HepG2 (cell line): Measurements from ENCODE around the gene ZNF618. TPM values are rescaled to one million over a fixed set of nuclear protein-coding genes. Genes with fewer than 3 reads are reported as not detected.

ENCODE experiments used
- ATAC-seq: fragments of 200-7000 bp; cut with Tn5 transposase; 3 replicates; pipeline ENCODE4 v1.9.1; 2020; ENCODE audit warnings: mild to moderate bottlenecking, moderate library complexity
- BruUV-seq: library from RNA; stranded (reverse); fragments of 400-500 nt; replicated peaks from 2 replicates; lab custom pipeline; 2021; lab: Mats Ljungman, UMichigan
- CTCF ChIA-PET: fragments of 300-600 bp; formaldehyde crosslinking; extraction: SDS; loops from one replicate; lab custom pipeline; 2021; ENCODE audit warnings: low total read pairs, inconsistent platforms, low intra/inter-chr PET ratio; lab: Yijun Ruan, JAX
- POLR2A ChIA-PET: fragments of 350-600 bp; sonication (Branson Sonifier 250); formaldehyde crosslinking; loops from one replicate; lab custom pipeline; 2020; ENCODE audit warnings: antibody characterized with exemption, inconsistent platforms; lab: Yijun Ruan, JAX
- DNase-seq: peaks from one replicate; pipeline ENCODE4 v3.0.0-alpha.2; 2015; ENCODE audit warnings: low spot score
- FAIRE-seq: peaks from 3 replicates; lab custom pipeline; 2011; peaks lifted over from hg19 to GRCh38; lab: Jason Lieb, UNC
- H2AFZ ChIP-seq: one replicate; pipeline ENCODE4 v1.6.1; 2011; ENCODE audit warnings: low read length, inconsistent platforms
- H3K27ac ChIP-seq: fragments of 300-600 bp; 3 replicates; pipeline ENCODE4 v1.8.0; 2011; ENCODE audit warnings: mixed run types, mild to moderate bottlenecking, mixed read lengths, low read length, inconsistent platforms; ENCODE audit not compliant: insufficient read depth; ENCODE audit errors: extremely low read length
- H3K27me3 ChIP-seq, 2 experiments: fragments of 200-600 bp in 1 of 2; 2 replicates in 1 of 2; 3 replicates in 1 of 2; pipeline versions ENCODE4 v1.6.0 to v1.8.0; 2011; ENCODE audit warnings: low read length in 2 of 2, mild to moderate bottlenecking in 2 of 2, moderate library complexity in 2 of 2, inconsistent platforms in 1 of 2; ENCODE audit not compliant: insufficient read depth in 2 of 2, control insufficient read depth in 1 of 2
- H3K36me3 ChIP-seq, 2 experiments: fragments of 200-600 bp in 1 of 2; replicated peaks in 1 of 2; 2 replicates in 1 of 2; 3 replicates in 1 of 2; pipeline versions ENCODE4 v1.5.1 to v1.8.0; 2011; ENCODE audit warnings: low read length in 2 of 2, inconsistent platforms in 1 of 2; ENCODE audit not compliant: insufficient read depth in 2 of 2, control insufficient read depth in 1 of 2
- H3K4me1 ChIP-seq: 2 replicates; pipeline ENCODE4 v1.5.1; 2012; ENCODE audit warnings: low read length, inconsistent platforms; ENCODE audit not compliant: insufficient read depth
- H3K4me2 ChIP-seq: 2 replicates; pipeline ENCODE4 v1.6.0; 2011; ENCODE audit warnings: low read depth, low read length, inconsistent platforms
- H3K4me3 ChIP-seq, 3 experiments: fragments of 200-600 bp in 1 of 3; sonication (generic), shearing (Covaris generic) in 1 of 3; replicated peaks in 1 of 3; 2 replicates each; pipeline ENCODE4 v1.5.1; 2011 to 2016; ENCODE audit warnings: low read length in 3 of 3, inconsistent platforms in 2 of 3, low read depth in 2 of 3, mild to moderate bottlenecking in 2 of 3, control low read depth in 1 of 3, mixed read lengths in 1 of 3; ENCODE audit not compliant: insufficient read depth in 1 of 3
- H3K79me2 ChIP-seq: one replicate; pipeline ENCODE4 v1.6.1; 2011; ENCODE audit warnings: low read length, inconsistent platforms; ENCODE audit not compliant: insufficient read depth
- H3K9ac ChIP-seq: 2 replicates; pipeline ENCODE4 v1.6.0; 2011; ENCODE audit warnings: mild to moderate bottlenecking, low read depth, low read length, inconsistent platforms; ENCODE audit not compliant: insufficient read depth
- H3K9me3 ChIP-seq: 2 replicates; pipeline ENCODE4 v1.5.1; 2012; ENCODE audit warnings: mild to moderate bottlenecking, low read length
- H4K20me1 ChIP-seq: 2 replicates; pipeline ENCODE4 v1.6.0; 2011; ENCODE audit warnings: inconsistent platforms, mild to moderate bottlenecking, low read length, moderate library complexity; ENCODE audit not compliant: insufficient read depth
- CENPX ChIP-seq: sonication (generic); formaldehyde crosslinking; IDR thresholded peaks from 2 replicates; pipeline ENCODE4 v1.9.0; 2021; ENCODE audit warnings: mild to moderate bottlenecking, missing genetic modification reagents, moderate library complexity
- HDAC1 ChIP-seq: sonication (generic); formaldehyde crosslinking; IDR thresholded peaks from 2 replicates; pipeline ENCODE4 v1.5.1; 2020; ENCODE audit warnings: mild to moderate bottlenecking, missing genetic modification reagents
- HOXA3 ChIP-seq: sonication (generic); formaldehyde crosslinking; IDR thresholded peaks from 2 replicates; pipeline ENCODE4 v1.5.0; 2020; ENCODE audit warnings: missing genetic modification reagents
- KLF9 ChIP-seq: IDR thresholded peaks from 2 replicates; pipeline ENCODE4 v1.6.1; 2016; ENCODE audit warnings: low read depth
- MYC ChIP-seq: sonication (generic); formaldehyde crosslinking; IDR thresholded peaks from 2 replicates; pipeline ENCODE4 v1.9.0; 2021; ENCODE audit warnings: missing genetic modification reagents, borderline replicate concordance
- PATZ1 ChIP-seq: sonication (generic); formaldehyde crosslinking; IDR thresholded peaks from 2 replicates; pipeline ENCODE4 v1.4.0; 2020; ENCODE audit warnings: missing genetic modification reagents
- SIX1 ChIP-seq: sonication (generic); formaldehyde crosslinking; IDR thresholded peaks from 2 replicates; pipeline ENCODE4 v1.4.0; 2020; ENCODE audit warnings: missing genetic modification reagents, borderline replicate concordance
- ZBTB10 ChIP-seq: sonication (generic); formaldehyde crosslinking; IDR thresholded peaks from 2 replicates; pipeline ENCODE4 v1.4.0; 2020; ENCODE audit warnings: missing genetic modification reagents, borderline replicate concordance
- whole genome bisulfite sequencing: methylation state at CpG from one replicate; pipeline ENCODE4 v1.1.6; 2017; ENCODE audit warnings: low lambda C conversion rate; 5-methylcytosine and 5-hydroxymethylcytosine counted together
- in situ Hi-C: cut with HindIII; loops from 2 replicates; pipeline ENCODE4 v1.10.0; 2017; ENCODE audit warnings: low pct_unique_long_range_greater_than_20kb; ENCODE audit not compliant: extremely low pct_ligation_motif_present
- intact Hi-C: fragments of 100-400 bp; cut with micrococcal nuclease; formaldehyde crosslinking; loops from one replicate; pipeline ENCODE4 v1.10.0; 2022; ENCODE audit not compliant: unreplicated experiment
- polyA plus RNA-seq, 8 experiments: library from polyadenylated mRNA; depleted of rRNA in 3 of 8; stranded (reverse) in 7 of 8; unstranded in 1 of 8; fragments of >200 nt; fragmentation: Illumina TruSeq in 4 of 8; extraction: Trizol in 4 of 8; gene quantifications; 2 replicates each; pipeline versions ENCODE4 v1.2.1 to v1.2.3, GENCODE V29; 2011 to 2016; ENCODE audit warnings: low read depth in 4 of 8, missing spikeins in 1 of 8, mixed read lengths in 1 of 8; ENCODE audit not compliant: insufficient read depth in 1 of 8
- total RNA-seq, 5 experiments: library from RNA; depleted of rRNA; stranded (reverse); fragments of >200 nt; fragmentation: Illumina TruSeq; extraction: Trizol; gene quantifications; 2 replicates each; pipeline ENCODE4 v1.2.3, GENCODE V29; 2016; ENCODE audit warnings: low read depth in 1 of 5

The ZNF618 gene
- total and polyA plus RNA-seq, 2 of the 13 experiments (the other 11 are each of a cell fraction or from before 2014, with no cell fraction given) = 0.07 TPM

GRCh38 chr9:114025760-114026159, 149.7 kb downstream of the ZNF618 start:
- ChIA-PET CTCF (no interaction called here), POLR2A (no interaction called here)
- H3K4me1 ChIP-seq = no peaks in the 10 kb centered on the region
- DNase-seq (no peak), ATAC-seq (no peak), FAIRE-seq (no peak)
- H3K9me3 ChIP-seq = peaks cover 8% of the 10 kb centered on the region; the same call in 1 of the 2 replicates
- no peaks in the 10 kb centered on the region for H4K20me1 ChIP-seq
- intact Hi-C loops = loop anchor here (10.0 kb wide), 1 partner anchor 61 kb away; no protein-coding TSS in a partner anchor
- WGBS = 63% methylated on average over 5 of the region's 5 CpGs
- TF ChIP-seq HDAC1 (no peak), HOXA3 (CRISPR knock-in tag) (no peak), ZBTB10 (CRISPR knock-in tag) (no peak), PATZ1 (no peak), KLF9 (CRISPR knock-in tag) (no peak), SIX1 (CRISPR knock-in tag) (no peak), MYC (CRISPR knock-in tag) (no peak), CENPX (no peak)
- peaks cover 0 to 24% of the 10 kb centered on the region in 2 experiments; a peak in 1 of 5 replicates for H3K27me3 ChIP-seq
- no peak overlapping the region for H3K27ac ChIP-seq
- no TSS peak for BruUV-seq
- no peaks in the 10 kb centered on the region for H3K36me3 ChIP-seq
- no peak overlapping the region for H3K9ac ChIP-seq
- in situ Hi-C loops = loop anchor here (25.0 kb wide), 1 partner anchor 288 kb away; no protein-coding TSS in a partner anchor
- no peak overlapping the region for H2AFZ ChIP-seq
- no peaks in the 10 kb centered on the region for H3K79me2 ChIP-seq
- H3K4me3 ChIP-seq = no peak overlapping the region
- H3K4me2 ChIP-seq = no peak overlapping the region
